22Rv1 (cell line): ENCODE measurements around the gene BEND3.
"Not testable (repeated sequence)": the region's sequence is repeated elsewhere in the genome, so short reads cannot be mapped to it uniquely, and the experiment has no call there.

ENCODE experiments used
- H3K27ac ChIP-seq: fragments of 450-650 bp; 2 replicates; pipeline ENCODE4 v1.5.1; 2017
- CTCF ChIP-seq: fragments of 450-650 bp; IDR thresholded peaks from 2 replicates; pipeline ENCODE4 v1.5.1; 2017; ENCODE audit warnings: mild to moderate bottlenecking
- ZFX ChIP-seq: fragments of 450-650 bp; IDR thresholded peaks from 2 replicates; pipeline ENCODE4 v1.6.1; 2017; ENCODE audit warnings: antibody characterized with exemption, borderline replicate concordance

BEND3 gene

GRCh38 chr6:107026965-107027364, 88.3 kb downstream of the BEND3 start:
- no peak overlapping the region for H3K27ac ChIP-seq
- TF ChIP-seq CTCF (no peak), ZFX (no peak)

- H3K27ac ChIP-seq, result no peak overlapping the region
- TF ChIP-seq ZFX (no peak), CTCF (no peak)
Measured at GRCh38 chr6:107021446-107022185, 93.7 kb downstream of the BEND3 start.

- no peak overlapping the region for H3K27ac ChIP-seq
- TF ChIP-seq CTCF (no peak), ZFX (no peak)
Measured at GRCh38 chr6:107020239-107020638, 95.1 kb downstream of the BEND3 start.

GRCh38 chr6:107019628-107020027, 95.7 kb downstream of the BEND3 start:
- H3K27ac ChIP-seq, result not testable (repeated sequence)

- TF ChIP-seq ZFX, result no peak
- no peak for TF ChIP-seq CTCF
- no peak overlapping the region for H3K27ac ChIP-seq
Measured at GRCh38 chr6:107019047-107019446, 96.3 kb downstream of the BEND3 start.
